Colon (tissue), 2 donors: ENCODE measurements around the gene SLC43A3.

Source experiments
- FAIRE-seq: peaks from 2 replicates; lab custom pipeline; 2012; peaks lifted over from hg19 to GRCh38; lab: Jason Lieb, UNC
- donor health status: control.
- donor health status: control.

The SLC43A3 gene

GRCh38 chr11:57357310-57357709 is 69.6 kb downstream of the SLC43A3 start:
- FAIRE-seq, result no peak
